ENCODE measurements around the gene AGA.

AGA gene

GRCh38 chr4:177446586-177446985 is 4.3 kb upstream of the AGA start:
- Histone ChIP-seq H3F3A (ENCODE audit: insufficient read depth, low read length) (no peaks in the 10 kb centered on the region), H3K36me3 (ENCODE audit: insufficient read depth, low read length) (no peaks in the 10 kb centered on the region), H2AFZ (ENCODE audit: low read length) (no peak overlapping the region), H3K9ac (ENCODE audit: low read length) (no peak overlapping the region), H3K4me1 (ENCODE audit: insufficient read depth, low read length, severe bottlenecking) (peaks cover 9% of the 10 kb centered on the region), H3K79me2 (ENCODE audit: insufficient read depth, low read length) (no peaks in the 10 kb centered on the region), H3K27ac (ENCODE audit: low read depth, low read length, poor library complexity, severe bottlenecking) (no peak overlapping the region), H4K20me1 (ENCODE audit: insufficient read depth, low read length) (no peaks in the 10 kb centered on the region), H3K9me2 (ENCODE audit: low read depth, low read length) (no peaks in the 10 kb centered on the region), H3K9me3 (ENCODE audit: low read length) (no peaks in the 10 kb centered on the region), H3K4me2 (ENCODE audit: low read length) (no peak overlapping the region), H3K27me3 (ENCODE audit: insufficient read depth, low read length) (no peaks in the 10 kb centered on the region), H3K4me3 (ENCODE audit: low read depth, low read length, poor library complexity, severe bottlenecking) (no peak overlapping the region)
- TF ChIP-seq CTCF (IDR thresholded peaks at IDR 0.05; ENCODE audit: low read length) = no peak
- TF ChIP-seq EZH2 (IDR thresholded peaks at IDR 0.05; ENCODE audit: borderline replicate concordance, low read length) = no peak

GRCh38 chr4:177444911-177445736 is 2.9 kb upstream of the AGA start:
- Histone ChIP-seq H3K9me2 (ENCODE audit: low read depth, low read length) (no peaks in the 10 kb centered on the region), H4K20me1 (ENCODE audit: insufficient read depth, low read length) (no peaks in the 10 kb centered on the region), H3K27ac (ENCODE audit: low read depth, low read length, poor library complexity, severe bottlenecking) (no peak overlapping the region), H3K79me2 (ENCODE audit: insufficient read depth, low read length) (no peaks in the 10 kb centered on the region), H2AFZ (ENCODE audit: low read length) (no peak overlapping the region), H3F3A (ENCODE audit: insufficient read depth, low read length) (no peaks in the 10 kb centered on the region), H3K9ac (ENCODE audit: low read length) (no peak overlapping the region), H3K9me3 (ENCODE audit: low read length) (no peaks in the 10 kb centered on the region), H3K27me3 (ENCODE audit: insufficient read depth, low read length) (no peaks in the 10 kb centered on the region), H3K4me3 (ENCODE audit: low read depth, low read length, poor library complexity, severe bottlenecking) (no peak overlapping the region), H3K4me1 (ENCODE audit: insufficient read depth, low read length, severe bottlenecking) (peaks cover 22% of the 10 kb centered on the region), H3K36me3 (ENCODE audit: insufficient read depth, low read length) (no peaks in the 10 kb centered on the region), H3K4me2 (ENCODE audit: low read length) (no peak overlapping the region)
- TF ChIP-seq EZH2 (IDR thresholded peaks at IDR 0.05; ENCODE audit: borderline replicate concordance, low read length) = no peak
- TF ChIP-seq CTCF (IDR thresholded peaks at IDR 0.05; ENCODE audit: low read length) = no peak

- Histone ChIP-seq H3K9me2 (ENCODE audit: low read depth, low read length) (no peaks in the 10 kb centered on the region), H3K36me3 (ENCODE audit: insufficient read depth, low read length) (no peaks in the 10 kb centered on the region)
Observed at GRCh38 chr4:177441061-177441802, 1.0 kb downstream of the AGA start.

More at GRCh38 chr4:177441061-177441802, 1.0 kb downstream of the AGA start:
- no peaks in the 10 kb centered on the region for H3K27me3 ChIP-seq (ENCODE audit: insufficient read depth, low read length)
- H3K4me2 ChIP-seq (ENCODE audit: low read length) = peak overlapping the region; percentile 93
- H3K4me3 ChIP-seq (ENCODE audit: low read depth, low read length, poor library complexity, severe bottlenecking) = peak overlapping the region; percentile 67
- H3K27ac ChIP-seq (ENCODE audit: low read depth, low read length, poor library complexity, severe bottlenecking) = peak overlapping the region; percentile 85
- peak overlapping the region; percentile 49 for H2AFZ ChIP-seq (ENCODE audit: low read length)
- peak overlapping the region; percentile 91 for H3K9ac ChIP-seq (ENCODE audit: low read length)
- no peaks in the 10 kb centered on the region for H3K9me3 ChIP-seq (ENCODE audit: low read length)
- no peaks in the 10 kb centered on the region for H3K79me2 ChIP-seq (ENCODE audit: insufficient read depth, low read length)
- no peak for TF ChIP-seq EZH2 (IDR thresholded peaks at IDR 0.05; ENCODE audit: borderline replicate concordance, low read length)
- peak; percentile 26; the same call in 1 of the 2 replicates for TF ChIP-seq CTCF (IDR thresholded peaks at IDR 0.05; ENCODE audit: low read length)
- H3F3A ChIP-seq (ENCODE audit: insufficient read depth, low read length) = no peaks in the 10 kb centered on the region
- no peaks in the 10 kb centered on the region for H4K20me1 ChIP-seq (ENCODE audit: insufficient read depth, low read length)
- peaks cover 22% of the 10 kb centered on the region for H3K4me1 ChIP-seq (ENCODE audit: insufficient read depth, low read length, severe bottlenecking)
